Epithelial cell of proximal tubule (primary cell): Measurements from ENCODE around the gene MFAP2. TPM values are rescaled to one million over a fixed set of nuclear protein-coding genes. Genes with fewer than 3 reads are reported as not detected.
"Not testable (repeated sequence)": the region's sequence is repeated elsewhere in the genome, so short reads cannot be mapped to it uniquely, and the experiment has no call there.

Source experiments
- DNase-seq: peaks from one replicate; pipeline ENCODE4 v3.0.0-alpha.2; 2011; ENCODE audit warnings: low read depth
- H3K4me3 ChIP-seq: 2 replicates; pipeline ENCODE4 v1.5.1; 2011; ENCODE audit warnings: low read depth, mild to moderate bottlenecking, low read length
- CTCF ChIP-seq: conservative IDR thresholded peaks from 2 replicates; pipeline ENCODE4 v1.5.1; 2012; ENCODE audit warnings: low read depth, mild to moderate bottlenecking, low read length
- total RNA-seq: library from RNA; depleted of rRNA; stranded (reverse); fragments of >200 nt; gene quantifications from 2 replicates; pipeline ENCODE4 v1.2.3, GENCODE V29; 2015

The MFAP2 gene
- total RNA-seq, 1 donor from 2014 or later = 53.2 TPM

GRCh38 chr1:16929146-16930041 is 51.0 kb downstream of the MFAP2 start:
- not testable (repeated sequence) for H3K4me3 ChIP-seq, DNase-seq

- no peak for TF ChIP-seq CTCF
- DNase-seq = no peak
- H3K4me3 ChIP-seq = no peak overlapping the region
Observed at GRCh38 chr1:16927711-16928485, 52.5 kb downstream of the MFAP2 start.

- no peak overlapping the region for H3K4me3 ChIP-seq
Observed at GRCh38 chr1:16927256-16927655, 53.2 kb downstream of the MFAP2 start.

DNA sequence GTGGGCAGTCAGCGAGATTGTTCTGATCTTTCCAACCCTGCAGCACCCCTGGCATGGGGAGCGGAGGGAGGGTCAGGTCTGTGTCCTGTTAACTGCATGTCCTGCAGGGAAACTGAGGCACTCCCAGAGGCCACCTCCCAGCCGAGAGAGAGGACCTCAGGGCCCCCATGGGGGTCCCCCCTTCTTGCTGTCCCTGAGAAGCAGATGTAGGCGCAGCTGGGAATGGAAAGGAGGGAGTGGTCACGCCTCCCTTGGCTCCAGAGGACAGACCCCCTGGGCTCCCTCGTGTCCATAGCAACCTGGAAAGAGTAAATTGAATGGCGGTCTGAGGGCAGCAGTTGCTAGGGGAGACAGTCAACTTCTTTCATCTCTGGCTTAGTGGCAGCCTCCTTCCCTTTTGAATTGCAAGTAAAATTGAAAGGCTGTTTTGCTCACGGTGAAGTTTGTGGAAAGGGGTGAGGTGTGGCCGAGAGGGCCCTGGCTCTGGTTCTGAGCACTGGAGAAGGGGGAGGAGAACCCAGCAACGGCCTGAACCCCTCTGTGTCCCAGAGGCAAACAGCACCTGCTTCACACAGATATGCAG is 53.8 kb downstream of the MFAP2 start:
- TF ChIP-seq CTCF = no peak
- no peak for DNase-seq

More at GRCh38 chr1:16927256-16927655, 53.2 kb downstream of the MFAP2 start:
- no peak for DNase-seq
- no peak for TF ChIP-seq CTCF

DNA sequence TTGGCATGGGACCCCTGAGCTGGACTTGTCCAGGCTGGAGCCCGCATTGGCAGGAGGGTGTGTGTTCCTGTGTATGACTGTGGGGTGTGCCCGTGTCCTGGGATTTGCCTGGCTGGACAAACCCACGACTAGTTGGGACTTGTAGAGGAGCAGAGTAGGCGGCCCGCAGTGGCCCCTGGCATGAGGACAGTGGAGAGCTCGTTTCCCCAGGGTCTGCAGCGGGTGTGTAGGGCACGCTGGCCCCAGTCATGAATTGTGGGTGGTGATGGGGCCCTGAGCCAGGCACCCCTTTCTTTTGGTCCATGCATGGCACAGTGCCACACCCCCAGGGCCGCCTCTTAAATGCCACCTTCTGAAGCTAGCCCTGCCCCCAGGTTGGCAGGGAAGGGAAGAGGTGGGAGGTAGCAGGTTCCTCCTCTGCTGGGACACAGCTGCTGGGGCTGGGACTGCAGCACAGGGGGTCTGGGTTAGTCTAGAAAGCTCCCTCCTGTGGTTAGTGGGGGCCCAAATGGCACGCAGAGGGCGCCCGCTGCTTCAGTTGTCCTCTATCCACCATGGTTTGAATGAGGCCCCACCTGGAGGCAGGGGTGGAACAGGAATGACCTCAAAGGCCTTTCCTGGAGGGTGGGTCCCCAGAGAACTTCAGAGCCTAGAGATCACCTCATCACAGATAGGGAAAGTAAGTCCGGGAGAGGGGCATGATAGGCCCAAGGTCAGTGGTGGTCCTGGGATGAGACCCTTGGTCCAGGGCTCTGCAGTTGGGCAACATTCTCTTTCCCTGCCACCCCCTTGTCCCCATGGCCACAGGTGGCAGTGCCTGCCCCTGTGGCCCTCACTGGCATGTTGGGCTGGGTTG is 54.6 kb downstream of the MFAP2 start:
- no peak for DNase-seq
- no peak for TF ChIP-seq CTCF
- no peak overlapping the region for H3K4me3 ChIP-seq

More for the DNA sequence above, 53.8 kb downstream of the MFAP2 start:
- no peak overlapping the region for H3K4me3 ChIP-seq

DNA sequence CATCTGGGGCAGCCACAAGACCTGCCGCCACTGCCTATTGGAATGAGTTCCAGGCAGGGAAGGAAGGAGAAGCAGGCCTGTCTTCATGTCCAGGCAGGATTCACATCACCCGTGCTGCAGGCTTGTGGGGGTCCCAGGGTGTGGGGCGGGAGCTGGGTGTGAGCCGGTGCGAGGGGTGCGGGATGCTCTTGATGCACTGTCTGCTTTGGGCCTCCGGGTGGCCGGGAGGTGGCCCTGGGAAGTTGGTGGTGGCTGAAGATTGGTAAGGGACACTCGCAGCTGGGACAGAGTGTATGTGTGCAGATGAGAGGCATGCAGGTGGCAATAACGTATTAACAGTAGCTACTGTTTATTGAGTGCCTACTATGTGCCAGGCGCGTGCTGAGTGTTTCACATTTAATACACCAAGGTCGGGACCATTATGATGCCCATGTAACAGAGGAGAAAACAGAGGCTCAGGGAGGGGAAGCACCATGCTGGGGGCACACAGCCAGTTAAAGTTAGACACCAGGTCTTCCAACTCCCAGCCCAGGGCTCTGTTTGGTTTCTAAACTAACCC is 55.4 kb downstream of the MFAP2 start:
- H3K4me3 ChIP-seq = no peak overlapping the region
- DNase-seq = no peak
- peak; percentile 30 for TF ChIP-seq CTCF

Other genes with a start within 250 kb of the MFAP2 start
- gene RNU1-4, start 240.1 kb downstream of the MFAP2 start, total RNA-seq = under 0.01 TPM in 2 replicates
- under 0.01 TPM in 2 replicates for gene RNU1-2, start 84.6 kb downstream of the MFAP2 start, total RNA-seq
- 15.2 and 17.7 TPM in 2 replicates for gene CROCC, start 58.7 kb downstream of the MFAP2 start, total RNA-seq
- gene ATP13A2, start 31.3 kb upstream of the MFAP2 start, total RNA-seq = 75.7 and 87.8 TPM in 2 replicates
- 118 and 183 TPM in 2 replicates for gene SDHB, start 73.4 kb upstream of the MFAP2 start, total RNA-seq
- 1.5 and 15.2 TPM in 2 replicates for gene PADI2, start 138.8 kb upstream of the MFAP2 start, total RNA-seq
- gene PADI1, start 224.5 kb upstream of the MFAP2 start, total RNA-seq = 1.1 and 3.4 TPM in 2 replicates